KMS-11 (cell line): ENCODE measurements around the gene SRGAP1.
"Not testable (repeated sequence)": the region's sequence is repeated elsewhere in the genome, so short reads cannot be mapped to it uniquely, and the experiment has no call there.

Experiments used
- H2AFZ ChIP-seq: fragments of 200-600 bp; sonication (generic); 2 replicates; pipeline ENCODE4 v1.6.1; 2016; ENCODE audit warnings: antibody characterized with exemption, mixed run types, low read depth
- H3K27ac ChIP-seq: fragments of 200-600 bp; sonication (generic); 2 replicates; pipeline ENCODE4 v1.6.1; 2016; ENCODE audit warnings: mild to moderate bottlenecking, mixed run types
- H3K27me3 ChIP-seq: fragments of 200-600 bp; sonication (generic); 2 replicates; pipeline ENCODE4 v1.6.1; 2017; ENCODE audit warnings: mild to moderate bottlenecking, low read depth, mixed run types, moderate library complexity; ENCODE audit not compliant: insufficient read depth
- H3K36me3 ChIP-seq: fragments of 200-600 bp; sonication (generic); 2 replicates; pipeline ENCODE4 v1.6.1; 2017; ENCODE audit warnings: mild to moderate bottlenecking, mixed run types; ENCODE audit not compliant: insufficient read depth
- H3K4me1 ChIP-seq: fragments of 200-600 bp; sonication (generic); 2 replicates; pipeline ENCODE4 v1.6.1; 2016; ENCODE audit warnings: mild to moderate bottlenecking, low read depth, mixed run types; ENCODE audit not compliant: poor library complexity, severe bottlenecking
- H3K4me2 ChIP-seq: fragments of 200-600 bp; sonication (generic); 2 replicates; pipeline ENCODE4 v1.7.0; 2016; ENCODE audit warnings: mild to moderate bottlenecking, mixed run types
- H3K4me3 ChIP-seq: fragments of 200-600 bp; sonication (generic); IDR thresholded peaks from 2 replicates; pipeline ENCODE4 v1.6.1; 2017; ENCODE audit warnings: low read depth, low read length, mixed read lengths; ENCODE audit not compliant: insufficient read depth
- H3K79me2 ChIP-seq: fragments of 200-600 bp; sonication (generic); 2 replicates; pipeline ENCODE4 v1.6.1; 2016; ENCODE audit warnings: low read depth, mixed run types; ENCODE audit not compliant: insufficient read depth
- H3K9ac ChIP-seq: fragments of 200-600 bp; sonication (generic); 2 replicates; pipeline ENCODE4 v1.6.1; 2016; ENCODE audit warnings: mild to moderate bottlenecking, mixed run types
- H4K20me1 ChIP-seq: fragments of 200-600 bp; sonication (generic); 2 replicates; pipeline ENCODE4 v1.6.1; 2016; ENCODE audit warnings: mild to moderate bottlenecking, mixed run types; ENCODE audit not compliant: insufficient read depth
- CTCF ChIP-seq: fragments of 200-600 bp; sonication (generic); conservative IDR thresholded peaks from 2 replicates; pipeline ENCODE4 v1.6.1; 2017; ENCODE audit warnings: low read depth, mild to moderate bottlenecking, antibody characterized with exemption, low read length, moderate library complexity, mixed read lengths

SRGAP1 gene

GRCh38 chr12:64125913-64126312 lies 281.4 kb downstream of the SRGAP1 start:
- TF ChIP-seq CTCF = no peak
- no peak overlapping the region for H3K27ac ChIP-seq
- H4K20me1 ChIP-seq = no peaks in the 10 kb centered on the region
- H2AFZ ChIP-seq = no peak overlapping the region
- H3K4me1 ChIP-seq = no peaks in the 10 kb centered on the region
- H3K27me3 ChIP-seq = no peaks in the 10 kb centered on the region
- H3K36me3 ChIP-seq = no peaks in the 10 kb centered on the region
- no peaks in the 10 kb centered on the region for H3K79me2 ChIP-seq
- H3K4me3 ChIP-seq = no peak overlapping the region
- no peak overlapping the region for H3K9ac ChIP-seq
- no peak overlapping the region for H3K4me2 ChIP-seq

- no peak for TF ChIP-seq CTCF
Measured at GRCh38 chr12:64127811-64128210, 283.3 kb downstream of the SRGAP1 start.

GRCh38 chr12:64128366-64128765 lies 283.9 kb downstream of the SRGAP1 start:
- no peaks in the 10 kb centered on the region for H3K4me1 ChIP-seq
- no peak overlapping the region for H3K4me3 ChIP-seq
- H3K79me2 ChIP-seq = no peaks in the 10 kb centered on the region
- no peaks in the 10 kb centered on the region for H4K20me1 ChIP-seq
- H3K27ac ChIP-seq = no peak overlapping the region
- H3K36me3 ChIP-seq = no peaks in the 10 kb centered on the region
- no peak for TF ChIP-seq CTCF
- no peak overlapping the region for H3K4me2 ChIP-seq
- no peaks in the 10 kb centered on the region for H3K27me3 ChIP-seq
- no peak overlapping the region for H3K9ac ChIP-seq
- H2AFZ ChIP-seq = no peak overlapping the region

More at GRCh38 chr12:64127811-64128210, 283.3 kb downstream of the SRGAP1 start:
- H2AFZ ChIP-seq = no peak overlapping the region
- no peak overlapping the region for H3K4me2 ChIP-seq
- H3K4me3 ChIP-seq = no peak overlapping the region
- no peak overlapping the region for H3K9ac ChIP-seq
- no peaks in the 10 kb centered on the region for H3K36me3 ChIP-seq
- no peak overlapping the region for H3K27ac ChIP-seq
- no peaks in the 10 kb centered on the region for H3K79me2 ChIP-seq
- H3K27me3 ChIP-seq = no peaks in the 10 kb centered on the region
- no peaks in the 10 kb centered on the region for H3K4me1 ChIP-seq
- no peaks in the 10 kb centered on the region for H4K20me1 ChIP-seq

- H3K27me3 ChIP-seq, H3K4me3 ChIP-seq, H3K9ac ChIP-seq, H3K4me1 ChIP-seq, H3K36me3 ChIP-seq, H4K20me1 ChIP-seq, H2AFZ ChIP-seq, H3K79me2 ChIP-seq, H3K4me2 ChIP-seq, H3K27ac ChIP-seq: not testable (repeated sequence)
Measured at GRCh38 chr12:64130476-64130875, 286.0 kb downstream of the SRGAP1 start.

GRCh38 chr12:64131456-64131855 lies 287.0 kb downstream of the SRGAP1 start:
- H3K4me1 ChIP-seq, H3K9ac ChIP-seq, H3K4me2 ChIP-seq, H3K4me3 ChIP-seq, H3K36me3 ChIP-seq, H2AFZ ChIP-seq, H3K27ac ChIP-seq, H3K79me2 ChIP-seq, H4K20me1 ChIP-seq, H3K27me3 ChIP-seq: not testable (repeated sequence)

GRCh38 chr12:64132672-64133071 lies 288.2 kb downstream of the SRGAP1 start:
- not testable (repeated sequence) for H3K27ac ChIP-seq, H4K20me1 ChIP-seq, H3K9ac ChIP-seq

More at GRCh38 chr12:64132672-64133071, 288.2 kb downstream of the SRGAP1 start:
- not testable (repeated sequence) for H3K79me2 ChIP-seq, H3K4me2 ChIP-seq, H3K36me3 ChIP-seq, H2AFZ ChIP-seq, H3K4me3 ChIP-seq, H3K4me1 ChIP-seq, H3K27me3 ChIP-seq
